CD14-positive monocyte (primary cell): Measurements from ENCODE around the gene SLC37A1. TPM values are rescaled to one million over a fixed set of nuclear protein-coding genes. Genes with fewer than 3 reads are reported as not detected.

Experiments used
- DNase-seq, 3 donors: peaks; one replicate each; pipeline ENCODE4 v3.0.0-alpha.2; 2011 to 2022
- H2AFZ ChIP-seq: 2 replicates; pipeline ENCODE4 v1.6.0; 2012; ENCODE audit warnings: mild to moderate bottlenecking, low read depth, low read length, inconsistent platforms; ENCODE audit not compliant: insufficient read depth, poor library complexity, severe bottlenecking
- H3K27ac ChIP-seq, 2 donors: 1 replicate in 1 of 2; 2 replicates in 1 of 2; pipeline ENCODE4 v1.5.1; 2012 to 2013; ENCODE audit warnings: low read length in 2 of 2, control low read depth in 1 of 2, inconsistent platforms in 1 of 2, low read depth in 1 of 2, mild to moderate bottlenecking in 1 of 2
- H3K27me3 ChIP-seq, 2 donors: one replicate each; pipeline versions ENCODE4 v1.6.0 to v1.6.1; 2011 to 2013; ENCODE audit warnings: low read length in 2 of 2; ENCODE audit not compliant: control insufficient read depth in 2 of 2, insufficient read depth in 2 of 2
- H3K36me3 ChIP-seq, 2 donors: replicated peaks in 1 of 2; 1 replicate in 1 of 2; 2 replicates in 1 of 2; pipeline versions ENCODE4 v1.5.1 to v1.6.1; 2012 to 2013; ENCODE audit warnings: low read length in 2 of 2, control low read depth in 1 of 2, inconsistent platforms in 1 of 2, mild to moderate bottlenecking in 1 of 2; ENCODE audit not compliant: insufficient read depth in 2 of 2, control insufficient read depth in 1 of 2
- H3K4me1 ChIP-seq, 2 donors: 1 replicate in 1 of 2; 2 replicates in 1 of 2; pipeline versions ENCODE4 v1.5.1 to v1.6.1; 2012 to 2013; ENCODE audit warnings: low read length in 2 of 2, control low read depth in 1 of 2, inconsistent platforms in 1 of 2, mild to moderate bottlenecking in 1 of 2, moderate library complexity in 1 of 2; ENCODE audit not compliant: insufficient read depth in 2 of 2, control insufficient read depth in 1 of 2
- H3K4me2 ChIP-seq: replicated peaks from 2 replicates; pipeline ENCODE3; 2012; ENCODE audit warnings: low read length, moderate library complexity, mild to moderate bottlenecking; ENCODE audit not compliant: poor library complexity, severe bottlenecking; ENCODE audit errors: extremely low read depth
- H3K4me3 ChIP-seq, 3 experiments: fragments of 200-600 bp in 1 of 3; sonication (generic) in 1 of 3; replicated peaks in 1 of 3; 1 replicate in 2 of 3; 2 replicates in 1 of 3; pipeline ENCODE4 v1.5.1; 2011 to 2013; ENCODE audit warnings: low read length in 3 of 3, mild to moderate bottlenecking in 3 of 3, control low read depth in 2 of 3, low read depth in 2 of 3, inconsistent platforms in 1 of 3, moderate library complexity in 1 of 3
- H3K79me2 ChIP-seq: 2 replicates; pipeline ENCODE4 v1.6.0; 2012; ENCODE audit warnings: mild to moderate bottlenecking, control low read depth, inconsistent platforms, low read length, moderate library complexity; ENCODE audit not compliant: insufficient read depth
- H3K9ac ChIP-seq: 2 replicates; pipeline ENCODE4 v1.6.0; 2017; ENCODE audit warnings: low read length, mild to moderate bottlenecking; ENCODE audit not compliant: insufficient read depth, poor library complexity, severe bottlenecking
- H3K9me3 ChIP-seq, 2 donors: replicated peaks in 1 of 2; 1 replicate in 1 of 2; 2 replicates in 1 of 2; pipeline versions ENCODE4 v1.5.1 to v1.6.1; 2012 to 2013; ENCODE audit warnings: low read length in 2 of 2, control low read depth in 1 of 2; ENCODE audit not compliant: control insufficient read depth in 1 of 2, insufficient read depth in 1 of 2
- H4K20me1 ChIP-seq: 2 replicates; pipeline ENCODE4 v1.6.0; 2012; ENCODE audit warnings: mild to moderate bottlenecking, low read length, control low read depth, moderate library complexity; ENCODE audit not compliant: insufficient read depth
- H3K27ac Mint-ChIP-seq, 7 donors: one replicate each; pipeline ENCODE4 v1.8.0; 2020; ENCODE audit warnings: mild to moderate bottlenecking in 7 of 7, mixed read lengths in 7 of 7, moderate library complexity in 6 of 7, inconsistent platforms in 2 of 7
- H3K27me3 Mint-ChIP-seq, 3 donors: one replicate each; pipeline ENCODE4 v1.8.0; 2021 to 2022; ENCODE audit warnings: low read depth in 3 of 3, mild to moderate bottlenecking in 3 of 3, mixed read lengths in 3 of 3, moderate library complexity in 3 of 3, inconsistent platforms in 1 of 3
- H3K36me3 Mint-ChIP-seq, 2 donors: one replicate each; pipeline ENCODE4 v1.8.0; 2020; ENCODE audit warnings: mixed read lengths in 2 of 2, inconsistent platforms in 1 of 2, mild to moderate bottlenecking in 1 of 2
- H3K4me1 Mint-ChIP-seq: one replicate; pipeline ENCODE4 v1.8.0; 2020; ENCODE audit warnings: mild to moderate bottlenecking, mixed read lengths
- H3K4me3 Mint-ChIP-seq, 2 donors: one replicate each; pipeline ENCODE4 v1.8.0; 2020; ENCODE audit warnings: mild to moderate bottlenecking in 2 of 2, mixed read lengths in 2 of 2, moderate library complexity in 1 of 2
- H3K9me3 Mint-ChIP-seq, 7 donors: one replicate each; pipeline ENCODE4 v1.8.0; 2020 to 2022; ENCODE audit warnings: mixed read lengths in 7 of 7, mild to moderate bottlenecking in 6 of 7, moderate library complexity in 6 of 7, inconsistent platforms in 2 of 7
- CTCF ChIP-seq: fragments of 200-600 bp; IDR thresholded peaks from one replicate; pipeline ENCODE4 v1.8.0; 2022; ENCODE audit warnings: antibody characterized with exemption, mild to moderate bottlenecking
- whole genome bisulfite sequencing: methylation state at CpG from one replicate; pipeline ENCODE4 v1.1.5; 2013; ENCODE audit warnings: missing lambda C conversion rate; ENCODE audit not compliant: insufficient coverage; 5-methylcytosine and 5-hydroxymethylcytosine counted together
- intact Hi-C, 2 donors: fragments of 100-400 bp; cut with micrococcal nuclease; formaldehyde crosslinking; loops; one replicate each; pipeline versions ENCODE4 v1.15.0 to v1.15.1; 2023
- polyA plus RNA-seq, 3 donors: library from polyadenylated mRNA; depleted of rRNA in 1 of 3; unstranded in 2 of 3; stranded (reverse) in 1 of 3; fragments of 300-500 nt in 2 of 3; fragments of >200 nt in 1 of 3; fragmentation: Illumina TruSeq in 2 of 3; gene quantifications; 1 replicate in 2 of 3; 2 replicates in 1 of 3; pipeline ENCODE4 v1.2.3, GENCODE V29; 2012 to 2021

Gene SLC37A1
- polyA plus RNA-seq, 3 donors = 2.7 to 12.4 (median 4.3) TPM

- Histone ChIP-seq H3K4me1 (peaks cover 23 to 28% of the 10 kb centered on the region in 2 donors), H3K79me2 (no peaks in the 10 kb centered on the region), H3K27ac (peak overlapping the region; percentile 13 to 66), H3K9me3 (no peaks in the 10 kb centered on the region), H3K36me3 (no peaks in the 10 kb centered on the region), H4K20me1 (no peaks in the 10 kb centered on the region), H3K4me3 (no peak overlapping the region), H2AFZ (peak overlapping the region; percentile 42), H3K4me2 (peak overlapping the region; percentile 26), H3K27me3 (no peaks in the 10 kb centered on the region), H3K9ac (no peak overlapping the region)
- peak overlapping the region in 1 of 2 donors; percentile 77 for H3K4me3 Mint-ChIP-seq
- H3K9me3 Mint-ChIP-seq = peaks cover 0 to 3% (median 0%) of the 10 kb centered on the region in 7 donors
- no peak for TF ChIP-seq CTCF
- DNase-seq = peak; percentile 38 to 85 (median 54)
- no peaks in the 10 kb centered on the region for H3K36me3 Mint-ChIP-seq
- peaks cover 1 to 11% (median 3%) of the 10 kb centered on the region in 3 donors for H3K27me3 Mint-ChIP-seq
- WGBS = 6% methylated on average over 5 of the region's 8 CpGs
- H3K4me1 Mint-ChIP-seq = peaks cover 41% of the 10 kb centered on the region
- peak overlapping the region; percentile 22 to 83 (median 82) for H3K27ac Mint-ChIP-seq
- intact Hi-C loops = loop anchor here in 1 of 2 donors (10.0 kb wide), 1 partner anchor 650 kb away; no protein-coding TSS in a partner anchor
Observed at GRCh38 chr21:42465008-42465802, 48.4 kb upstream of the SLC37A1 start.

- intact Hi-C loops = loop anchor here in 1 of 2 donors (10.0 kb wide), 1 partner anchor 651 kb away; no protein-coding TSS in a partner anchor
- Histone ChIP-seq H2AFZ (no peak overlapping the region), H3K4me2 (peak overlapping the region; percentile 26), H3K79me2 (no peaks in the 10 kb centered on the region), H3K9ac (no peak overlapping the region), H3K27me3 (no peaks in the 10 kb centered on the region), H3K27ac (peak overlapping the region in 1 of 2 donors; percentile 66), H4K20me1 (no peaks in the 10 kb centered on the region), H3K4me3 (no peak overlapping the region), H3K36me3 (no peaks in the 10 kb centered on the region), H3K9me3 (no peaks in the 10 kb centered on the region), H3K4me1 (peaks cover 23 to 28% of the 10 kb centered on the region in 2 donors)
- DNase-seq = no peak
- no CpG with 5 or more reads among the region's 3 CpGs for WGBS
- peaks cover under 1 to 11% (median 1%) of the 10 kb centered on the region in 3 donors for H3K27me3 Mint-ChIP-seq
- peak overlapping the region in 1 of 2 donors; percentile 77 for H3K4me3 Mint-ChIP-seq
- no peak for TF ChIP-seq CTCF
- H3K4me1 Mint-ChIP-seq = peaks cover 35% of the 10 kb centered on the region
- H3K27ac Mint-ChIP-seq = peak overlapping the region in 4 of 7 donors; percentile 37 to 78 (median 53)
- H3K9me3 Mint-ChIP-seq = peaks cover 0 to 3% (median 0%) of the 10 kb centered on the region in 7 donors
- no peaks in the 10 kb centered on the region for H3K36me3 Mint-ChIP-seq
Observed at GRCh38 chr21:42465803-42466127, 47.9 kb upstream of the SLC37A1 start.
